AG09319 (cell line): ENCODE measurements around the gene VASN.

Experiments used
- DNase-seq: peaks from one replicate; pipeline ENCODE4 v3.0.0-alpha.2; 2010; ENCODE audit warnings: low read depth; ENCODE audit errors: extremely low read depth
- CTCF ChIP-seq: IDR thresholded peaks from 2 replicates; pipeline ENCODE4 v1.5.1; 2011; ENCODE audit warnings: low read depth, mild to moderate bottlenecking, inconsistent platforms, low read length, moderate library complexity

The VASN gene

GRCh38 chr16:4365014-4365406 lies 6.6 kb upstream of the VASN start:
- no peak for TF ChIP-seq CTCF
- no peak for DNase-seq

DNA sequence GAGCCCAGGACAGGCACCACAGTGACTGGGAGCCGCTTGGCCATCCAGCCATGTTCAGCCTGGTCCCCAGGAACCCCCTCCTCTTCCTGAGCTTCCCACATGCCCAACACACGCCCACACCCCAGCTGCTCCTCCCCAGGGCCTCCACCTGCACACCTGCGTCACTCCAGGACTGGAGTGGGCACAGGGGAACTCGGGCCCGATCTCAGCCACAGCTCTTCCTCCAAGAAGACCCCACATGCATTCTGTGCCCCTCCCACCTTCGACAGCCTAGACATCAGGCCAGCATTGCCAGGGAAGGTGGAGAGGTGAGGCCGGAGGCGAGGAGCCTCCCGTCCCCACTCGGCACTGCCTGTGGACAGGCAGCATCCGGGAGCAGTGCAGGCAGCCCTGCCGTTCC lies 6.0 kb upstream of the VASN start:
- no peak for TF ChIP-seq CTCF
- DNase-seq, result no peak

DNA sequence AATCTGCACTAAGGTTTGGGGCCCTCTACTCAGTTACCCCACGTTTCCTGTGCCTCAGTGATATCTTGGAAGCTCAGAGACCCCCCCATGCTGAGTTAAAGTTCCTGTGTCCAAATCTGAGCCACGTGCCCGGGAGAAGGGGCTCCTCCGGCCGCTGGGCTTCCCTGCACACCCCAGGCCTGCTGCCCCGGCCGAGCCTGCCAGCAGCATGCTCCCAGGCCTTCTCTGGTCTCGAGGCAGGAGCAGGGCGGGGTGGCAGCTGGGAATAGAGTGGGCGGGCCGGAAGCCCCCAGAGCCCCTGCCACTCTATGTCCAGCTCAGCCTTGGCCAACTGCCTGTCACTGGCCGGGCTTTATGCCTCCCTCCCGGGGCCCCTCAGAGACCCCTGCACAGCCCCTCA lies 5.6 kb upstream of the VASN start:
- no peak for TF ChIP-seq CTCF
- DNase-seq, result no peak

DNA sequence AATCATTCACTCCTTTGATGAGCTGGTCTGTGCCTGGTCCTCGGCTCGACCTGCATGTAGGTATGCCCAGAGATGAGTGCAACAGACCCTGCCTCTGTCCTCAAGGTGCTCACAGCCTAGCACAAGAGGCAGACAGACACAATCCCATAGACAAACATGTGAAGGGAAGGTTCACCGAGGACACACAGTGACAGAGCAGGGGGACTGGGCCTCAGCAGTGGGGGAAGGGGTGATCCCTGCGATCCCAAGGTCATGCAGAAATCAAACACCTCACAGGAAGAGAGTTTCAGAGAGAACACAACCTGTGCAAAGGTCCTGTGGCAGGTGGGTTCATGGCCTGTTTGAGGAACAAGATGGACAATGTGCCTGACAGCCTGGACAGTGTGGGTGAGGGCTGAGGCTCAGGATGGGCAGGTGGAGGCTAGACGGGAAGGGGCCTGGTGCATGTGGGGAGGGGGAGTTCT lies 4.2 kb upstream of the VASN start:
- TF ChIP-seq CTCF, result no peak
- no peak for DNase-seq

DNA sequence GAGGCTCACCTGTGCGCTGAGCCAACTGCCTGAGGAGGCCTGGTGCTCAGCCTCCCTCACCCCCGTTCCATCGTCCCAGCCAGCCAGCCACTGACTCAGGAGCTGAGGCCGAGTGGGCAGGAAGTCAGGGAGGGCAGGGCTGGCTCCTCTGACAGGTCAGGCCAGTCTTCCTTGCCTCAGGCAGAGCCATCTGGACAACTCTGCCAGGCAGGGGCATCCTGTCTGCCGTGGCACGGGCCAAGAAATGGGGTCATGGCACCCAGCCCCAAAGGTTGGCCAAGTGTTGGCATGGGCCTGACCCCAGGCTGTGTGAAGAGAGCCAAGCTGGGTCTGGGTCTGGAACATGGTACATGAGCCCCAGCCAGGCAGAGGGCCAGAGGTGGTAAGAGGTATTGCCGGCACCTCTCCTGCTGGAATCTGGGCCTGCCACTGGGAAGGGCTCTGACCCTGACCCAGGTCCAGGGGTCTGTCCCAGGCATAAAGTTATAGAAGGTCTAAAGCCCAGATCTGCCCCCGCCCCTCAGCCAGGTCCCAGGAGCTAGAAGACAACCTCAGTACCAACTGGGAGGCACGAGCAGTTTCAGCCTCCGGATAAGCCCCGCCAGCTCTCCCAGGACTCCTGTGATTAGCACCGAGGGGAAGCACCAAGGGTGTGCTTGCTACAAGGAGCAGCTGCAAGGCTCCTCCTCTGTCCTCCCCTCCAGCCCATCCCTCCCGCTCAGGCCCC lies 2.5 kb upstream of the VASN start:
- DNase-seq, result no peak
- TF ChIP-seq CTCF, result no peak

GRCh38 chr16:4370151-4370550 lies 1.5 kb upstream of the VASN start:
- no peak for TF ChIP-seq CTCF
- no peak for DNase-seq

- peak; percentile 86 for DNase-seq
- no peak for TF ChIP-seq CTCF
These were observed 885 bp upstream of the VASN start for GRCh38 chr16:4370570-4371356.
